ENCODE results near the gene DNHD1.

DNA sequence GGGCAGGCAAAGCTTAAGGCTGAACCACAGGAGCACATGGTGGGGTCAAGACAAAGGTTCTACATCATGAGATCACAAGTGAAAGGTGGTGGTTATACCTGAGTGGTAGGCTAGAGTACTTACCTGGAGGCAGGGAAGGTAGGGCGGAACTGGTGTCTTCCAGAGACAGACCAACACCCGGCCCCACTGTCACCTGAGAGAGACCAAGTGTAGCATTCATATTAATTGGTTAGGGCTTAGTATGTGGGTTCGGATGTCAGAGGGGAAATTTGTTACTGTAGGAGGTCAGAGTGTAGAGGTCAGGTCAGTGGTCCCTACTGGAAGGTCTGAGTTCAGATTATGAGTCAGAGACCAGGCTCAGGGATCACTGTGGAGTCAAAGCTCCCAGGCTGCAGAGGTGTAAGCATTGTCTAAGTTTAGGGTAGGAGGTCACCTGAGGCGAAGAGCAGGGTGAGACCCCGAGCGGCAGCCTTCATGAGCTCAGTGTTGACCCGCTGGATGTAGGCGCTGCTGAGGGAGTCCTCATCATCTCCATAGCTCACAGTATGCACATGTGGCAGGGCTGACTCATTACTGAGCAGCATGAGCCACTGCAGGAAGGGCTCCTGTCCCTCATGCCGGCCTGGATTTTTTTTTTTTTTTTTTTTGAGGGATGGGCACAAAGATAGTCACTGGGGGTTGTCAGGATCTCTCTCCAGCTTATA is 119.0 kb downstream of the DNHD1 start:
- TF ChIP-seq, protein P1, sequence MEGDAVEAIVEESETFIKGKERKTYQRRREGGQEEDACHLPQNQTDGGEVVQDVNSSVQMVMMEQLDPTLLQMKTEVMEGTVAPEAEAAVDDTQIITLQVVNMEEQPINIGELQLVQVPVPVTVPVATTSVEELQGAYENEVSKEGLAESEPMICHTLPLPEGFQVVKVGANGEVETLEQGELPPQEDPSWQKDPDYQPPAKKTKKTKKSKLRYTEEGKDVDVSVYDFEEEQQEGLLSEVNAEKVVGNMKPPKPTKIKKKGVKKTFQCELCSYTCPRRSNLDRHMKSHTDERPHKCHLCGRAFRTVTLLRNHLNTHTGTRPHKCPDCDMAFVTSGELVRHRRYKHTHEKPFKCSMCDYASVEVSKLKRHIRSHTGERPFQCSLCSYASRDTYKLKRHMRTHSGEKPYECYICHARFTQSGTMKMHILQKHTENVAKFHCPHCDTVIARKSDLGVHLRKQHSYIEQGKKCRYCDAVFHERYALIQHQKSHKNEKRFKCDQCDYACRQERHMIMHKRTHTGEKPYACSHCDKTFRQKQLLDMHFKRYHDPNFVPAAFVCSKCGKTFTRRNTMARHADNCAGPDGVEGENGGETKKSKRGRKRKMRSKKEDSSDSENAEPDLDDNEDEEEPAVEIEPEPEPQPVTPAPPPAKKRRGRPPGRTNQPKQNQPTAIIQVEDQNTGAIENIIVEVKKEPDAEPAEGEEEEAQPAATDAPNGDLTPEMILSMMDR (conservative IDR thresholded peaks at IDR 0.05): no peak
- TF ChIP-seq ZFX (IDR thresholded peaks at IDR 0.05): no peak
